ENCODE data around the gene C11orf97.

The C11orf97 gene

GRCh38 chr11:94536386-94536785 lies 24.1 kb downstream of the C11orf97 start:
- no peaks in the 10 kb centered on the region for H3K4me1 Mint-ChIP-seq
- no peak overlapping the region for H3K4me3 Mint-ChIP-seq
- no peaks in the 10 kb centered on the region for H3K9me3 Mint-ChIP-seq
- no peak overlapping the region for H3K27ac Mint-ChIP-seq
- H3K27me3 Mint-ChIP-seq (ENCODE audit: low read depth), result peaks cover 6% of the 10 kb centered on the region
- no peaks in the 10 kb centered on the region for H3K36me3 Mint-ChIP-seq (ENCODE audit: low read depth)
- no peak for TF ChIP-seq CTCF (IDR thresholded peaks at IDR 0.05; ENCODE audit: unreplicated experiment in 3 of 3)

DNA sequence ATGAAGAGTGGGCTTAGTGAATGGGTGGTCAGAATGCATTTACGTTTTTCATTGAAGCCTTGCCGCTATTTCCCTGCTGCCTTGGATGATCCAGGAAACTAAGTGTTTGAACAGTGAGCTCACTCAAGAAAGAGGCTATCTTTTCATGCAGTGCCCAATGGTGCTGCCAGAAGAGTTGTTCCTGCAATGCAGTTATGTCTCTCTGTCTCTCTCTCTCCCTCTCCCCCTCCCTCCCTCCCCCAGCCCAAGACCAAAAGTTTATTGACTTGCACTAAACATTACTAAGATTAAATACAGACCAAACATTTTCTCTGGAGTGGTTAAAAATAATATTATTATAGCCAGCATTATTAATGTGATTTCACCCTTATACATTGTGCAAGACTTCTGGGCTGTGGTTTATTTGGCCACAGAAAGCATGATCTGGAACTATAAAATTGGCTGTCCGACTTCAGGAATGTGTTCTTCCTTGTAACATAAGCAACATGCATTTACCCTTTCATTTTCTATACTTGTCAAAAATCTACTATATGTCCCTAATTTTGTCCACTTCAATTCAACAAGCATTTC lies 24.9 kb downstream of the C11orf97 start:
- Mint-ChIP-seq H3K9me3 (no peaks in the 10 kb centered on the region), H3K27ac (no peak overlapping the region), H3K27me3 (ENCODE audit: low read depth) (peaks cover 11% of the 10 kb centered on the region), H3K4me1 (no peaks in the 10 kb centered on the region), H3K4me3 (no peak overlapping the region), H3K36me3 (ENCODE audit: low read depth) (no peaks in the 10 kb centered on the region)
- TF ChIP-seq CTCF (IDR thresholded peaks at IDR 0.05; ENCODE audit: unreplicated experiment in 3 of 3), result no peak

DNA sequence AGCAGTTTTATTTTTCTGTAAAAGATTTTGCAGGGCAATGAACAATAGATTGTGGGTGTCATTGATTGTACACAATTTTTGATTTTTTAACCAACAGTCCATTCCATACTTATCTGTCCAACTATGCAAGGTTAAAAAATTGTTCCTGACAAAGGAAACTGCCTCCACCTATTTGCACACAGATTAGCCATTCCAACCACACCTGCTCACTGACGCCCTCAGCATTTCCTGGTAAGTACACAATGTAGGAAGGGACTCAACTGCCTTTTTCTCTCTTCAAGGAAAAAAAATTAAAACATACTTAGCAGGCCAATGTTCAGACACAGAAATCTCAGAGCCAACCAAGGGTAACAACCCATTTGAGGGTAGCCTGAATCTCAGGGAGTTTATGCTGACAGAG lies 27.2 kb downstream of the C11orf97 start:
- Mint-ChIP-seq H3K36me3 (ENCODE audit: low read depth) (no peaks in the 10 kb centered on the region), H3K9me3 (no peaks in the 10 kb centered on the region), H3K4me3 (no peak overlapping the region), H3K4me1 (peaks cover 12% of the 10 kb centered on the region), H3K27ac (no peak overlapping the region), H3K27me3 (ENCODE audit: low read depth) (peaks cover 11% of the 10 kb centered on the region)
- TF ChIP-seq CTCF (IDR thresholded peaks at IDR 0.05; ENCODE audit: unreplicated experiment in 3 of 3), result no peak

- Mint-ChIP-seq H3K27me3 (ENCODE audit: low read depth) (peaks cover 11% of the 10 kb centered on the region), H3K4me3 (peak within 1 kb of the TSS; percentile 95 to 99 (median 98)), H3K36me3 (ENCODE audit: low read depth) (peaks cover 13% of the 10 kb centered on the region), H3K4me1 (peaks cover 40% of the 10 kb centered on the region), H3K27ac (peak within 1 kb of the TSS; percentile 98 to 99 (median 99)), H3K9me3 (no peaks in the 10 kb centered on the region)
- no peak for TF ChIP-seq CTCF (IDR thresholded peaks at IDR 0.05; ENCODE audit: unreplicated experiment in 3 of 3)
These were observed 31.7 kb downstream of the C11orf97 start, which contains the start of gene FUT4 for GRCh38 chr11:94543695-94544645. Gene FUT4 (plus strand): TSS chr11:94543921. CDS start chr11:94544134, 213 bp downstream.

DNA sequence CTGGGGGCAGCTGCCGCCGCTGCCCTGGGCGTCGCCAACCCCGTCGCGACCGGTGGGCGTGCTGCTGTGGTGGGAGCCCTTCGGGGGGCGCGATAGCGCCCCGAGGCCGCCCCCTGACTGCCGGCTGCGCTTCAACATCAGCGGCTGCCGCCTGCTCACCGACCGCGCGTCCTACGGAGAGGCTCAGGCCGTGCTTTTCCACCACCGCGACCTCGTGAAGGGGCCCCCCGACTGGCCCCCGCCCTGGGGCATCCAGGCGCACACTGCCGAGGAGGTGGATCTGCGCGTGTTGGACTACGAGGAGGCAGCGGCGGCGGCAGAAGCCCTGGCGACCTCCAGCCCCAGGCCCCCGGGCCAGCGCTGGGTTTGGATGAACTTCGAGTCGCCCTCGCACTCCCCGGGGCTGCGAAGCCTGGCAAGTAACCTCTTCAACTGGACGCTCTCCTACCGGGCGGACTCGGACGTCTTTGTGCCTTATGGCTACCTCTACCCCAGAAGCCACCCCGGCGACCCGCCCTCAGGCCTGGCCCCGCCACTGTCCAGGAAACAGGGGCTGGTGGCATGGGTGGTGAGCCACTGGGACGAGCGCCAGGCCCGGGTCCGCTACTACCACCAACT lies 32.5 kb downstream of the C11orf97 start:
- Mint-ChIP-seq H3K27me3 (ENCODE audit: low read depth) (peaks cover 11% of the 10 kb centered on the region), H3K9me3 (no peaks in the 10 kb centered on the region), H3K4me1 (peaks cover 43% of the 10 kb centered on the region), H3K36me3 (ENCODE audit: low read depth) (peaks cover 13% of the 10 kb centered on the region), H3K27ac (no peak overlapping the region), H3K4me3 (peak overlapping the region; percentile 80 to 88 (median 80))
- no peak for TF ChIP-seq CTCF (IDR thresholded peaks at IDR 0.05; ENCODE audit: unreplicated experiment in 3 of 3)

Measured in nephron (organoid).